ENCODE data around the gene C20orf141.

The C20orf141 gene

GRCh38 chr20:2806351-2806701, 8.5 kb upstream of the C20orf141 start:
- TF ChIP-seq GATA3 (IDR thresholded peaks at IDR 0.05; ENCODE audit: low read depth, low read length) (no peak), GATA2 (IDR thresholded peaks at IDR 0.05; ENCODE audit: low read depth, low read length) (no peak)

GRCh38 chr20:2807019-2807418, 7.8 kb upstream of the C20orf141 start:
- TF ChIP-seq GATA2 (IDR thresholded peaks at IDR 0.05; ENCODE audit: low read depth, low read length) (no peak), GATA3 (IDR thresholded peaks at IDR 0.05; ENCODE audit: low read depth, low read length) (no peak)

GRCh38 chr20:2809690-2810089, 5.1 kb upstream of the C20orf141 start:
- TF ChIP-seq GATA2 (IDR thresholded peaks at IDR 0.05; ENCODE audit: low read depth, low read length), result no peak

- no peak for TF ChIP-seq GATA3 (IDR thresholded peaks at IDR 0.05; ENCODE audit: low read depth, low read length)
- TF ChIP-seq GATA2 (IDR thresholded peaks at IDR 0.05; ENCODE audit: low read depth, low read length), result no peak
Observed at GRCh38 chr20:2812189-2812588, 2.6 kb upstream of the C20orf141 start.

- TF ChIP-seq GATA2 (IDR thresholded peaks at IDR 0.05; ENCODE audit: low read depth, low read length) (no peak), GATA3 (IDR thresholded peaks at IDR 0.05; ENCODE audit: low read depth, low read length) (no peak)
Observed at GRCh38 chr20:2814076-2814475, 711 bp upstream of the C20orf141 start.

GRCh38 chr20:2815242-2815900, 584 bp downstream of the C20orf141 start:
- no peak for TF ChIP-seq GATA3 (IDR thresholded peaks at IDR 0.05; ENCODE audit: low read depth, low read length)
- TF ChIP-seq GATA2 (IDR thresholded peaks at IDR 0.05; ENCODE audit: low read depth, low read length), result no peak

GRCh38 chr20:2816030-2816582, 1.3 kb downstream of the C20orf141 start, which contains the start of gene TMEM239:
TMEM239 (plus strand) TSS chr20:2816364; CDS start chr20:2816555, 191 bp downstream.
- no peak for TF ChIP-seq GATA3 (IDR thresholded peaks at IDR 0.05; ENCODE audit: low read depth, low read length)
- no peak for TF ChIP-seq GATA2 (IDR thresholded peaks at IDR 0.05; ENCODE audit: low read depth, low read length)

- TF ChIP-seq GATA2 (IDR thresholded peaks at IDR 0.05; ENCODE audit: low read depth, low read length) (no peak), GATA3 (IDR thresholded peaks at IDR 0.05; ENCODE audit: low read depth, low read length) (no peak)
Observed at GRCh38 chr20:2816583-2817340, 2.0 kb downstream of the C20orf141 start.

- no peak for TF ChIP-seq GATA2 (IDR thresholded peaks at IDR 0.05; ENCODE audit: low read depth, low read length)
- no peak for TF ChIP-seq GATA3 (IDR thresholded peaks at IDR 0.05; ENCODE audit: low read depth, low read length)
Observed at GRCh38 chr20:2817341-2817726, 2.5 kb downstream of the C20orf141 start.

- TF ChIP-seq GATA2 (IDR thresholded peaks at IDR 0.05; ENCODE audit: low read depth, low read length) (no peak), GATA3 (IDR thresholded peaks at IDR 0.05; ENCODE audit: low read depth, low read length) (no peak)
Observed at GRCh38 chr20:2817891-2818595, 3.3 kb downstream of the C20orf141 start.

GRCh38 chr20:2820084-2820895, 5.5 kb downstream of the C20orf141 start:
- TF ChIP-seq GATA3 (IDR thresholded peaks at IDR 0.05; ENCODE audit: low read depth, low read length) (no peak), GATA2 (IDR thresholded peaks at IDR 0.05; ENCODE audit: low read depth, low read length) (no peak)

- TF ChIP-seq GATA2 (IDR thresholded peaks at IDR 0.05; ENCODE audit: low read depth, low read length), result no peak; the same call in 1 of the 2 replicates
- no peak for TF ChIP-seq GATA3 (IDR thresholded peaks at IDR 0.05; ENCODE audit: low read depth, low read length)
Observed at GRCh38 chr20:2820896-2821869, 6.4 kb downstream of the C20orf141 start.

All from SH-SY5Y (cell line).